Stimulated activated CD4-positive, alpha-beta T cell treated with anti-CD3 and anti-CD28 coated beads, Interleukin-12 subunit alpha, Interleukin-12 subunit beta, amount 100 ng/mL, for 48 hours (primary cell): ENCODE results near the gene MPZL2.

Experiments
- DNase-seq, 3 donors: peaks; one replicate each; pipeline ENCODE4 v3.0.0-alpha.2; 2020; ENCODE audit warnings: low read depth in 2 of 3, low spot score in 1 of 3

MPZL2 gene

DNA sequence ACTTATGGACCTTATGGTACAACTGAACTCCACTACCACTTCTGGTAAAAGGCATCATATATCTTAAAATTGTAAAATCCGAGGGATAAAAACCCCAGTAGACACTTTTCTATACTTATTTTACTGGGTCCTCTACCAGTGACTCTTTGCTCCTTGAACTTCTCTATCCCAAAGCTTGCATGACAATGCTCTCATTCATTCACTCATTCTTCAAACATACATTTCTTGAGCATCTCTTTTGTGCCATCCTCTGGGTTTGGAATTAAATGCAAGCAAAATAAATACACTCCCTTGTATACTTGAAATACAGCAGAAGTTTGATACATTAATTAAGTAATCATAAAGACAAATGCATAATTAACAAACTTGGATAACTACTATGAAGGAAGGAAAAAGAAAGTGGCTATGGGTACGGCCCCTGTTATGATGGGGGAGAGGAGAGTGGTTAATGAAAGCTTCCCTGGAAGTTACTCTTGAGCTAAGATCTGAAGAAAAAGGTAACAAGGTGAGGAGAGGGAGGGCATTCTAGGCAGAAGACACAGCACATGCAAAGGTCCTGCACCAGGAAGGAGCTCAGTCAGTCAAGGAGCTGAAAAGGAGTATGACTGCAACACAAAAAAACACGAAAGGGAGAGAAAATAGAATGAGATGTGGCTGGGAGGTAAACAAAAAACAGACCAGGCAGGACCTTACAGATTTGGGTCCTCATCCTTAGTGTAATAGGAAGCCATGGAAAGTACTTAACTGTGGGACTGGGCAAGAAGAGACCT is 19.9 kb downstream of the MPZL2 start:
- DNase-seq: no peak

DNA sequence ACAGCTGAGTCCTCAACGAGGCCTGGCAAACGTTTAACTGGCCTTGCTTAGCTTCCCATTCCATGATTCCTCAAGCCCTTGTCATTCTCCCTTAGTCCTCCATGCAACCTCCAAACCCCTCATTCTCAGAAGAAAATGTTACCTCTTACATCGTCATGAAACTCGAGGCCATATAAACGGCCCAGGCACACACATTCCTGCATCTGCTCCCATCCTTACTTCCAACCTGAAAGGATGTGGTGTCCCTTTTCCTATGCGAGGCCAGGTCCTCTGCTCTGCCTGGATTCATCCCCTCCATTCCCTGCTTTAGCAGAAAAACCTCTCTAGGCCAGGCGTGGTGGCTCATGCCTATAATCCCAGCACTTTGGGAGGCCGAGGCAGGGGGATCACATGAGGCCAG is 20.9 kb downstream of the MPZL2 start:
- no peak for DNase-seq

DNA sequence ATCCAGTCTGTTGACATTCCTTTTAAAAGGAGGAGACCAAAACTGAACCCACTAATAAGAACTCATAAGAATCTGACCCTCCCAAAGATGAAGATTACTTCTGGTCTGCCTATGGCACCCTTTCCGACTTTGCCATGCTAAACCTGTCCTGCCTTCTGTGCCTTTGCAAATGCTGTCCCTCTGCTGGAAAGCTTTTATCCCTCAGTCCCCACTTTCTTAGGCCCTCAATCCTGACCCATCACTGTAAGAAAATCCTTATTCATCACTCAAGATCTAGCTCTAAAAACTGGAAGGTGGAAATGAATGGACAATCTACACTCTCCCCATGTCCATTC is 22.4 kb downstream of the MPZL2 start:
- no peak for DNase-seq

DNA sequence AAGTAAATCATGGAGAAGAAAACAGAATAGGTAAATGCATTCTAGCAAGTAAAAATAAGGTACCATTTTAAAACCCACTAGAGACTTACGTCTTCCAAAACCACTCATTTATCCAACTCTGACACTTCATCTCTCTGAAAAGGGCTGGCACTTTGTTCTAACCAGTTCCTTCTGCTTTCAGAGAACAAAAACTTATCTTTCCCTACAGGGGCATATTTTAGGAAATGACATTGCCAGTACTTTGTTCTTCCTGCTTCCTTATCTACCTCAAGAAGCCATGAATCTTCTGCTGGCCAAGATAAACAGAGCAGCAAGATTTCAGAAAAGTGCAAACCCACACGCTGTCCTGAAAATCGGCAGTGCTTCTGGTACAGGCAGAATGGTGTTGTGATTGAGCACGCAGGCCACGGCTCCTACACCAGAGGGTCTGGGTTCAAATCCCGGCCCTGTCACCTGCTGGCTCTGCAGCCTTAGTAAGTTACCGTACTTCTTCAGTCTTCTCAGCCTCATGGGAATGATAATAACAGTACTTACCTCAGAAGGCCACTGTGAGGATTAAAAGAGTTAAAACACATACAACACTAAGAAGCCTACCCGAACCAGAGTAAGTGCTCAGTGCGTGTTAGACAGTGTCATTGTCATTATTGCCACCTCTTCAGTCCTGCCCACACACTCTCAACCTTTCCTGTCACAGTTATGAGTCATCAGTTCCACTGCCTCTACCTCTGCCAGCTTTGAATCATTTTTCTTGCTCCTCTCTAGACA is 22.9 kb downstream of the MPZL2 start:
- peak; percentile 42 to 80 (median 61) for DNase-seq

DNA sequence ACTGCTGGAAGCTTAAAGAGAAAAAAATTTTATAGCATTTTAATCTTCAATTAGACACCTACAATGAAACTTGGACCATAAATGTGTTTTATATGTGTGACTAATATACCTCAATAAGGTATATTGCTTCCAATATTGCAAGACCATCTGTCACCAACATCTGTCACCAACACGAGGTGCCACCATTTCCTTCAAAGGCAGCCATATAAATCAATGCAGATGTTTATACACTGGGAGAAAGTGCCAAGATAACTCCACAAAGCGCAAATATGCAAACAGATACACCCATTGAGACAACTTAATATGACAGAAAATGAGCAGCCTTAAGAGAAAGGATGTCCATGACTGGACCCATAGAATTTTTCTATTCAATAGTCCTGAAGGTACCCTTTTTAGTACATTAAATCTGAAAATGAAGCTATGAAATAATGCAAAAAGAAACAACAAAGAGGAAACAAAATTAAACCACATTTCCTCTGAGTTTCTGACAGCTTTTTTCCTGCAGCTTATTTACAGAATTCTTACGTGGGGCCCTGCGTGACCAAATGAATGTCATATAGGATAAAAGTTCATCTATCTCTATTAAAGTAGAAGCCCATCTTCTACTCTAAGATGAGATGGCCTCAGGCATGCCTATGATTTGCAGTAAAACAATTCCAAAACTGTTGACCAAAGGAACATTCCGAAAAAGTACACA is 24.4 kb downstream of the MPZL2 start:
- no peak for DNase-seq

DNA sequence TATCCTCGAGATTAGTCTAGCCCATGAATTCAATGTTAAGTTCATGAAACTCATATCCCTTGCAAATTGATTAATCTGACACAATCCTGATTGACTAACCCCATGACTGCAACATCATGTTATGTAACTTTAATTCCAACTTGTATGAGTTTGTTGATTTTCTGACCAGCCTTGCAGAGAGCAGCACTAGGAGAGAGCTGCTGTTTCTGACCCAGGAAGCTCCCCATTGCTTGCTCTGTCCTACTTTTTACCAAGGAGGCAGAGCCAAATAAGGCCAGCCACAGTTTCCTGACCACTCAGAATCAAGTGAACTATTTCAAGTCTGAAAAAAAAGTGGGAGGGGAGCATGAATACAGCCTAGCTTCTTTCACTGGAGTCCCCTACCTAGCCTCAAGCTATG is 25.2 kb downstream of the MPZL2 start:
- DNase-seq: no peak

DNA sequence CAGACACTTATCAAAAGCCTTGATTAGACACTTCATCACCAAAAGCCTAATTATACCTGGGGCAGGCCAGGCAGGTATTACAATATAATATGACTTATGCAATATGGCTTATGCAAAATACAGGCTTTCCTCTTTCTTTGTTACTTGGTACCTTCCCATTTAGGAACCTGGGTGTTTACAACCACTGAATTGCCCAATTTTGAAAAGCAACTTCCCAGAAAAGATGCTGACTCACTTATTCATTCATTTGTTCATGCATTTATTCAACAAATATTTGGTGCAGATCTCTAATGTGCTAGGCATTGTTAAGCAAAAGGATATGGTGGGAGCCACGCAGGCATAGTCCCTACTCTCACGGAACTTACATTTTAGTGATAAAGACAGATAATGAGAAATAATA is 25.7 kb downstream of the MPZL2 start:
- no peak for DNase-seq

DNA sequence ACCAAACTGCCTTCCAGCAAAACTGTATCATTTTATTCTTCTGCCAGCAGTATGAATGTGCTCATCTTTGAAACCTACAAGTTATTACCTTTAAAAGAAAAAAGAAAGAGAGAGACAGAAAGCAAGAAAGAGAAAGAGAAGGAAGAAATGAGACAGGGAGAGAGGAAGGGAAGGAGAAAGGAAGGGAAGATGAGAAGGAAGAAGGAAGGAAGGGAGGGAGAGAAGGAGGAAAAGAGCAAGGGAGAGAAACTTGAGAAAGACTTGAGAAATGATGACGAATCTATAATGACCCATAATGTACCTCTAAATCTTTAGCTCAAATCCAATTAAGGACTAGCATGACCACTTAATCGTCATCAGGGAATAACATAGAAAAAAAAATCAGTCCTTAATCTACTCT is 27.9 kb downstream of the MPZL2 start:
- DNase-seq: no peak

DNA sequence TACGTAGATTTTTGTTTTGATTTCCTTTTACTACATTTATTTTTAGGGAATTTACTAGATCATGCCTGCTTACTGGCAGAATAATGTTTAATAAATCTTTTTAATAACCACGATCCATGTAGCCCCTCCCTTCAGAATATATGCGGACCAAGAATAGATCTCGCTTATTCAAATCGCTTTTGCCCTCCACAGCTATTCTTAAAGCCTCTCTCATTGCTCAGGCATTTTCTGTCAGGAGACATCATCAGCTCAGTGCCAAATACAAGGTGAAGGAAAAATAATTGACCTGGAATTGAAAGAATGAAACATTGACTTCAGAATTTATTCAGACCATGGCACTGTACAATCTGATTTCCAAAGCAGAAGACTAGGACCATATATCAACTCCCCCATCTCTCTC is 29.3 kb downstream of the MPZL2 start:
- no peak for DNase-seq

DNA sequence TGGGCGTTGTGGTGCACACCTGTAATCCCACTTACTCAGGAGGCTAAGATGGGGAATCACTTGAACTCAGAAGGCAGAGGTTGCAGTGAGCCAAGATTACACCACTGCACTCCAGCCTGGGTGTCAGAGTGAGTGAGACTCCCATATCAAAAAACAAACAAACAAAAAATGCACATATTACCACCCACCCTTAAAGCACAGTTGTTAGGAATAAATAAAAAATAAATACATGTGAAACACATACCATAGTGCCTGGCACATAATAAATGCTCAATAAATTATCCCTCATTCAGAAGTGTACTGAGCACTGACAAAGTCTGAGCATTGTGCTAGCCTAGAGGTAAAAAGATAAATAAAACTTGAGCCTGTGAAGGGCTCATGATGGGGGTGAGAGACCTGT is 30.2 kb downstream of the MPZL2 start:
- DNase-seq: no peak

DNA sequence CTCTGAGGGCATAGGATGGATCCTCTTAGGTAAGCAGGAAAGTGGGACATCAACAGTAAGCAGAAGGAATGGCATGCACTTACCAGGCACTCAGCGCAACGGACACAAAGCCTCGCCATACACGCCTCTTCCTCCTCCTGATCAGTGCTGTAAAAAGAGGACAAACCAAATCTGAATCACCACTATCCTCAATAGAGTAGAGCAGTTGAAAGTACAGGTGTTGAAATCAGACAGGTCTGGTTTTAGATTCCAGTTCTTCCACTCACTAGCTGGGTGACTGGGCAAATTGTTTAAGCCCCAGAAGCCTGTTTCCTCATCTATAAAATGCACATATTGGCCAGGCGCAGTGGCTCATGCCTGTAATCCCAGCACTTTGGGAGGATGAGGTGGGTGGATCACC is 30.7 kb downstream of the MPZL2 start:
- DNase-seq: no peak

DNA sequence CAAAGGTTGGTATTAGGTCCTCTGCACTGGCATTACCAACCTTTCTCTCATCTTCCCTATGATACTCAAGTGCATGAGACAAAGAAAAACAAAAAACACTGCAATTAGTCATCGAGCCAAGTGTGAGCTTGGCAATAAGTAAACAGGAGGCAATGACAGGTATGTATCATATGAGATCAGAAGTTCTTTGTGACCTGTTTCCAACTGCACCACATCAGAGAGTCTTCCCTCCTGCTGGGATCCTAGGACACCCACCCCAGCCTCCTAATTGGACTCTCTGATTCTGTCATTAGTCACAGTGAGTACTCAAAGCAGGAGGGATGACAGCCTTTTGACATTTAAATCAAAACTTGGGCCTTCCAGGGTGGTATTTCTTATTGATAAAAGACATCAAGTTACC is 31.4 kb downstream of the MPZL2 start:
- peak in 2 of 3 donors; percentile 57 to 67 for DNase-seq

DNA sequence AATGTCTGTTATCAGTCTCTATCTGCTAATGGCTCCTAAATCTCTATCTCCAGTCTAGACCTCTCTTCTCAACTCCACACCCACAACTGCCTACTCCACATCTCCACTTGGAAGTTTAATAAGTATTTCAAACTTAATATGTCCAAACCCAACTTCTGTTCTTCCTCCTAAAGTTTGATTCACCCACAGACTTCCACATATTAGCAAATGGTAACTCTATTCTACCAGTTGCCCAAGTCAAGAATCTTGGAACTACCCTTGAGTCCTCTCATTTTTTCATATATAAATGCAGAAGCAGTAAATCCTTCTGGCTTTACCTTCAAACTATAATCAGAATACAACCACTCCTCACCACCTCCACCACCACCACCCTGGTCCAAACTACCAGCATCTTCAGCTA is 32.6 kb downstream of the MPZL2 start:
- DNase-seq: no peak

DNA sequence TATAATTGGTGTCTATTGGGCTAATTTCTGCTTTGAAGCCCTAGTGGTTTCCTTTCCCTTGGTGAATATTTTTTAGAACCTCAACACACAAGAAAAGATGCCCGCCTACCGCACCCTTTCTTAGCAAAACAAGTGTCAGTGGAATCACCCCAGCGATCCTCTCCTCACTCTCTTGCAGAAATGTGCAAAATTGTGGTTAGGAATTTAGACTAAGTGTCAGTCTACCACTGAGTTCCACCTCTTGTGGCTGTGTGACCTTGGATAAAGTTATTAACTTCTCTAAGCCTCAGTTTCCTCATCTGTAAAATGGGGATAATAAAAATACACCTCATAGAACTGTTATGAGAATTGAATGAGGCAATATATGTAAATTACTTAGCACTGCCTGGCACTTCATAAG is 34.0 kb downstream of the MPZL2 start:
- no peak for DNase-seq

DNA sequence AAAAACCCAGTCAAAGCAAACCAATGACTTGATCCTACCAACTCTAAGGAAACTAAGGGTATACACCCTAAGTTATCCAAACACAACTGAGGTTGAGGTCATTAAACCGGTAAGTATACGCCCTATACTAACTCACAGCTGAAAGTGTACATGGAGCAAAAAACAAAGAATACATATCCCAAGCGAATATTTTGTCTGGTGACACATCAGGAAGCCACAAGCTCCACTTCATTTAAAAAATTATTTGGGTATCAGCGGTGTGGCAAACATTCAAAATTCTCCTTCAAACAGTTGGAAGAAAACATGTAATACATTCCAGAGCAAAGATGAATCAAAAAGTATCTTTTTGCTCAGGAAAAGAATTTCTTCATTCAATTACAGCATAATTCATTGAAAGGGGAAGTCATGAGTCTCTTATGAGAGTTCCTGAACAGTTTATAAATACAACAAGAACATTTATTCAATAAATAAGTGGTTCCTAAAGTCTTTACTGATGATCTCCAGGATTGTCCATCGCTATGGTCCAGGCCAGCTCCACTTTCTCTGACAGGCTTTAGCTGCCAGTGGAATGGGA is 34.7 kb downstream of the MPZL2 start:
- no peak for DNase-seq

DNA sequence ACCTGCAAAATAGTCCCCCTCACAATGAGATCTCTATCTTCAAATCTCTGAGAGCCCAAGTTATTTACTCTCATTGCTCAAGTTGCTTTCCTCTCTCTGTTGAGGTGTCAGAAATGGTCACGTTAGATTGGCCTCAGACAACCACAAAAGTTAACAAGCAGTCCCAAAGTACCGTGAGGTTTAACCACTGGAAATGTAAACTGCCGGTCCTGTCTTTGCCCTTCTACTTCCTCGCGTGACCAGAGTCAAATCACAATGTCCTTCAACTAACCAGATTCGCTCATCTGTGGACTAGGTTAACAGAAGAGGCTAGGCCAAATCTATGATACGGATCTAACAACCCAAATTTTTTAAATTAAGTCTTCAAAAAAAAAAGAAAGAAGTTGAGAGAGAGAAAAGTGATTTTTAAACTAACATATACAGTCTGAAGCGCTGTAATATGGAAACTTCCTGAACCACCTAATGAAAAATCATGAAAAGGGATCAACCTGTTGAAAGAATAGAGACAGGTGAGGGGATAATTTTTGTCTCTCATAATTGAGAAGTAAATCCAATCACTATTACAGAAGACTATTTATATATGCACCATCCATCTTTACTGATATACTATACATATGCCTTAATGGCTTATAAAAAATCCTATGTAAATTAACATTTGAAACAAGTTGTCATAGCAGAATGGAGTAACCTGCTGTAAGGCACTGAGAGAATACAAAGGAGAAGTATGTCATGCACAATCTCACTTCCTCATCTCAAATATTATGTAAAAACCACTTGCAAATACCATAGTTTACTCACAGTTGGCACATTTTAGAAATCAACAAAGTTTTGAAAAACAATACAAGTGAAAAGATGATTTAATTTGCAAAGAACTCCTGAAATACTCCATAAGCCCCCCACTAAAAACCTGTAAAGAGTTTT is 36.0 kb downstream of the MPZL2 start:
- no peak for DNase-seq

DNA sequence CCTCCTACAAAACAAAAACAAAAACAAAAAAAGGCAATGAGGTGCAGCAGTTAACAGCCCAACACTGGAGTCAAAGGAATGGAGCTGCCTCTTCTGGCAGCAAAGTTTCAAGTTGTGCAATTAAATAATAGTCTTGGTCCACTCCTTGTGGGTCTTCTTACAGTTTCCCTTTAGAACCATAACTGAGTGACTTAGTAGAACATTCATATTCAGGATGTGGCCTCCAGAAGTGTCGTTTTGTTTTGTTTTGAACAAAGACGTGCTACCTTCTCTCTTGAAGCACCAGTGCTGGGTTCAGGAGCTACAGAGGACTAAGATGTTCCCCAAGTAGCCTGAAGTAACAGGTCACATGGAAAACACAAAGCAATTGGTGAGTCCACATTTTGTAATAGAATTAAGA is 37.3 kb downstream of the MPZL2 start:
- no peak for DNase-seq

DNA sequence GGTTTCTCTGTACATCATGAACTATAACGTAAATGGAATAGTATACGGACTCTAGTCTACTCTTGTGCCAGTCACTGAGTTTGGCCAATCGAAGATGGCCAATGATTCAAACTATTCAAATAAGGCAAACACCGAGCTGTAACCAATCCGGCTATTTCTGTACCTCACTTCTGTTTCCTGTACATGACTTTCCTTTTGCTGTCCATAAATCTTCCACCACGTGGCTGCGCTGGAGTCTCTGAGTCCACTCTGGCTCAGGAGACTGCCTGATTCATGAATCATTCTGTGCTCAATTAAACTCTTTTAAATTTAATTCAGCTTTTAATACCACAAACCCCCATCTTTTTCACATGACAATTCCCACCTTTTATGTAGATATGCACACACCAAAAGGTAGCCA is 37.8 kb downstream of the MPZL2 start:
- DNase-seq: no peak

DNA sequence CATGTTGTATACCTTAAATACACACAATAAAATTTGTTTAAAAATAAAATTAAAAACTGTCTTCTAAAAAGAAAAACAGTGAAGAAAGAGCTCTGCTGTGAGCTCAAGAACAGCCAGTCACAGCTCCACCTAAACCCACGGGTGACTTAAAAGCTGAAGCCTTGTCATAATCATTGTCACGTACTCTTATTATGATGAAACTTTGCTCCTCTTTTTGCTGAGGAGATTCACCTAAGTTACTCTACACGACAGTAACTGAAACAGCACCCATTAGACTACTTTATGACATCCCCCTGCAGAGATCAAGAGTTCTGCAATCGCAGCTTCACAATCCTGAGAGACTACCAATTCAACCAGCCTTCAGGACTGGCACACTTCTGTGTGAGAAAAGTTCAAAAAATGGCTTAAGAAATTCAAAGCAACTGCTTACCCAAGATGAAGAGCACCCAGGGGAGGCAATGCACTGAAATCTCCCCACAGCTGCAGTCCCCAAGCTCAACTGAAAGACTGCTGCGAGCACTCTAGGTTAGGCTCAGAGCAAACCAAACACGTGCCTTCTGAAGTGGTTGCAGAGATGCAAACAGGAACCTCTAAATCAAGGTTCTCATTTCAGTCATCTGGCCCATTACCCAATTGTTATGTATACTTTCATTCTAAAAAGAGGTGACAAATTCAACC is 39.4 kb downstream of the MPZL2 start, which contains the start of gene JAML:
JAML (minus strand) TSS at position 501 of the 678 bp plus-strand sequence. CDS start 10,145 bp downstream, outside the sequence.
- peak in 2 of 3 donors; percentile 40 to 53 for DNase-seq

DNA sequence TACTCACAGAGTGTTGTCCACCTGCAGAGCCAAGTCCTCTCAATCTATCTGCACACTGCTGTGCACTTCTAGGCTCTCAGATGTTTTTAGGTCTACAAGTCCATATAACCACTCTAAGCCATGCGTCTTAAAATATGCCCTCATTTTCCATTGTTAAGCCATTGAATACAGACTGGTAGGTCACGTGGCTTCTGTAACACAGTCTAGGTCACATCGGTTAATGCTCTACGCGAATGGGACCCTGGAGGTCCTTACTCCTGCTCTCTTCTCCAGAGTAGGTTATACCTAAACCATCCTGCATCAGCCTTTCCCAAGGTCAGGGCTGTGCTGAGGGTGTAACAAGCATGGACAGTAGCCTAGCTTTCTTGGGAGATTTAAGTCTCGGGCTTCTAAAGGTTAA is 40.1 kb downstream of the MPZL2 start:
- no peak for DNase-seq
